ENCODE measurements around the gene SORT1.

DNA sequence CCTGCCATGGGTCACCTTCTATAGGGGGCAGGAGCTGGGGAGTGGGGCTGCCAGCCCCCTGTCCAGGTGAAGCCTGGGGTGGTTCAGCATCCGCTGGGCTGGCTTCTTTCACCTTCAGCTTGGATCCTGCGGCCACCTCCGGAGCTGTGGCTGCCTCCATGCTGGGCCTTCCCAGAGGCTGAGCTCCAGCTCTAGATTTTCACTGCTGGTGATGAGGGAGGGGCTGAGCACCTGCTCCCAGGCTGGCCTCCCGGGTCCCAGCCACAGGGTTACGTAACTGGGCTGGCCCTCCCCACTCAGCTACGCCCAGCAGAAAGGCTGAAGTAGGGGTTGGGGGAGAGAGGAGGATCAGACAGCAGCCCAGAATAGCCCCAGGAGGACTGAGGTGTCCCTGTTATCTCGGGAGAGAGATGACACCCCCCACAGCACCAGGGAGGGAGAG lies 90.9 kb downstream of the SORT1 start, which contains the start of gene MYBPHL:
- TF ChIP-seq, protein P1, sequence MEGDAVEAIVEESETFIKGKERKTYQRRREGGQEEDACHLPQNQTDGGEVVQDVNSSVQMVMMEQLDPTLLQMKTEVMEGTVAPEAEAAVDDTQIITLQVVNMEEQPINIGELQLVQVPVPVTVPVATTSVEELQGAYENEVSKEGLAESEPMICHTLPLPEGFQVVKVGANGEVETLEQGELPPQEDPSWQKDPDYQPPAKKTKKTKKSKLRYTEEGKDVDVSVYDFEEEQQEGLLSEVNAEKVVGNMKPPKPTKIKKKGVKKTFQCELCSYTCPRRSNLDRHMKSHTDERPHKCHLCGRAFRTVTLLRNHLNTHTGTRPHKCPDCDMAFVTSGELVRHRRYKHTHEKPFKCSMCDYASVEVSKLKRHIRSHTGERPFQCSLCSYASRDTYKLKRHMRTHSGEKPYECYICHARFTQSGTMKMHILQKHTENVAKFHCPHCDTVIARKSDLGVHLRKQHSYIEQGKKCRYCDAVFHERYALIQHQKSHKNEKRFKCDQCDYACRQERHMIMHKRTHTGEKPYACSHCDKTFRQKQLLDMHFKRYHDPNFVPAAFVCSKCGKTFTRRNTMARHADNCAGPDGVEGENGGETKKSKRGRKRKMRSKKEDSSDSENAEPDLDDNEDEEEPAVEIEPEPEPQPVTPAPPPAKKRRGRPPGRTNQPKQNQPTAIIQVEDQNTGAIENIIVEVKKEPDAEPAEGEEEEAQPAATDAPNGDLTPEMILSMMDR (conservative IDR thresholded peaks at IDR 0.05 in 1 of 2, IDR thresholded peaks at IDR 0.05 in 1 of 2; ENCODE audit: extremely low read depth in 1 of 2, insufficient read depth in 1 of 2, low read depth in 1 of 2, low read length in 2 of 2) = no peak
- TF ChIP-seq EZH2 (IDR thresholded peaks at IDR 0.05; ENCODE audit: borderline replicate concordance, low read length) = no peak
